Activated naive CD4-positive, alpha-beta T cell treated with anti-CD3 and anti-CD28 coated beads, Interleukin-2, amount 10 ng/mL, durations not matched to agents 7 days and 5 days (primary cell): ENCODE results near the gene PNMA6A.
"Not testable (repeated sequence)": the region's sequence is repeated elsewhere in the genome, so short reads cannot be mapped to it uniquely, and the experiment has no call there.

Source experiments
- CTCF ChIA-PET: fragments of 350-600 bp; sonication (Branson Sonifier 250); formaldehyde crosslinking; loops from one replicate; lab custom pipeline; 2021; ENCODE audit warnings: antibody characterized with exemption; lab: Charles Lee
- DNase-seq: peaks from one replicate; pipeline ENCODE4 v3.0.0-alpha.2; 2020
- H3K27ac Mint-ChIP-seq: one replicate; pipeline ENCODE4 v1.8.0; 2021; ENCODE audit warnings: mild to moderate bottlenecking, moderate library complexity, mixed read lengths
- H3K27me3 Mint-ChIP-seq: one replicate; pipeline ENCODE4 v1.8.0; 2021; ENCODE audit warnings: mild to moderate bottlenecking, mixed read lengths
- H3K36me3 Mint-ChIP-seq: one replicate; pipeline ENCODE4 v1.8.0; 2021; ENCODE audit warnings: mixed read lengths
- H3K4me1 Mint-ChIP-seq: one replicate; pipeline ENCODE4 v1.8.0; 2021; ENCODE audit warnings: mixed read lengths
- H3K4me3 Mint-ChIP-seq: one replicate; pipeline ENCODE4 v1.8.0; 2021; ENCODE audit warnings: mild to moderate bottlenecking, moderate library complexity, mixed read lengths
- H3K9me3 Mint-ChIP-seq: one replicate; pipeline ENCODE4 v1.8.0; 2021; ENCODE audit warnings: mixed read lengths

Gene PNMA6A

GRCh38 chrX:153061732-153062131 is 10.5 kb upstream of the PNMA6A start:
- CTCF ChIA-PET, result no interaction called here
- Mint-ChIP-seq H3K4me3 (no peak overlapping the region), H3K27ac (no peak overlapping the region), H3K9me3 (no peaks in the 10 kb centered on the region), H3K36me3 (no peaks in the 10 kb centered on the region), H3K27me3 (peaks cover 4% of the 10 kb centered on the region), H3K4me1 (no peaks in the 10 kb centered on the region)
- DNase-seq, result no peak

GRCh38 chrX:153063315-153063714 is 8.9 kb upstream of the PNMA6A start:
- no peaks in the 10 kb centered on the region for H3K4me1 Mint-ChIP-seq
- no peaks in the 10 kb centered on the region for H3K36me3 Mint-ChIP-seq
- H3K27me3 Mint-ChIP-seq, result no peaks in the 10 kb centered on the region
- DNase-seq, result no peak
- no peaks in the 10 kb centered on the region for H3K9me3 Mint-ChIP-seq
- no peak overlapping the region for H3K4me3 Mint-ChIP-seq
- no peak overlapping the region for H3K27ac Mint-ChIP-seq
- CTCF ChIA-PET, result no interaction called here

GRCh38 chrX:153064061-153064460 is 8.2 kb upstream of the PNMA6A start:
- DNase-seq, result no peak
- Mint-ChIP-seq H3K9me3 (no peaks in the 10 kb centered on the region), H3K27me3 (no peaks in the 10 kb centered on the region), H3K27ac (no peak overlapping the region), H3K36me3 (no peaks in the 10 kb centered on the region), H3K4me3 (no peak overlapping the region), H3K4me1 (no peaks in the 10 kb centered on the region)
- CTCF ChIA-PET, result no interaction called here

GRCh38 chrX:153065389-153065788 is 6.9 kb upstream of the PNMA6A start:
- Mint-ChIP-seq H3K27me3 (no peaks in the 10 kb centered on the region), H3K4me3 (no peak overlapping the region), H3K36me3 (no peaks in the 10 kb centered on the region), H3K9me3 (no peaks in the 10 kb centered on the region), H3K4me1 (no peaks in the 10 kb centered on the region), H3K27ac (no peak overlapping the region)
- CTCF ChIA-PET, result no interaction called here
- no peak for DNase-seq

GRCh38 chrX:153066402-153066801 is 5.9 kb upstream of the PNMA6A start:
- H3K4me1 Mint-ChIP-seq, H3K36me3 Mint-ChIP-seq, H3K9me3 Mint-ChIP-seq, H3K27ac Mint-ChIP-seq, DNase-seq, H3K4me3 Mint-ChIP-seq, CTCF ChIA-PET, H3K27me3 Mint-ChIP-seq: not testable (repeated sequence)

GRCh38 chrX:153073331-153073730 is 1.1 kb downstream of the PNMA6A start:
- H3K9me3 Mint-ChIP-seq, H3K4me1 Mint-ChIP-seq, H3K27ac Mint-ChIP-seq, H3K36me3 Mint-ChIP-seq, H3K27me3 Mint-ChIP-seq, CTCF ChIA-PET, H3K4me3 Mint-ChIP-seq, DNase-seq: not testable (repeated sequence)

- Mint-ChIP-seq H3K36me3 (no peaks in the 10 kb centered on the region), H3K4me3 (no peak overlapping the region), H3K4me1 (no peaks in the 10 kb centered on the region), H3K27ac (no peak overlapping the region), H3K27me3 (peaks cover 4% of the 10 kb centered on the region), H3K9me3 (no peaks in the 10 kb centered on the region)
- CTCF ChIA-PET, result no interaction called here
- no peak for DNase-seq
These were observed 2.1 kb downstream of the PNMA6A start for GRCh38 chrX:153074262-153074899.

GRCh38 chrX:153074935-153075334 is 2.7 kb downstream of the PNMA6A start:
- H3K4me1 Mint-ChIP-seq, result no peaks in the 10 kb centered on the region
- CTCF ChIA-PET, result no interaction called here
- no peak for DNase-seq
- H3K27me3 Mint-ChIP-seq, result peaks cover 4% of the 10 kb centered on the region
- H3K27ac Mint-ChIP-seq, result no peak overlapping the region
- no peak overlapping the region for H3K4me3 Mint-ChIP-seq
- H3K9me3 Mint-ChIP-seq, result no peaks in the 10 kb centered on the region
- no peaks in the 10 kb centered on the region for H3K36me3 Mint-ChIP-seq

- Mint-ChIP-seq H3K36me3 (no peaks in the 10 kb centered on the region), H3K9me3 (no peaks in the 10 kb centered on the region), H3K27ac (no peak overlapping the region), H3K27me3 (peaks cover 4% of the 10 kb centered on the region), H3K4me3 (no peak overlapping the region), H3K4me1 (no peaks in the 10 kb centered on the region)
- CTCF ChIA-PET, result no interaction called here
- DNase-seq, result no peak
These were observed 3.1 kb downstream of the PNMA6A start for GRCh38 chrX:153075366-153075765.

- H3K27me3 Mint-ChIP-seq, DNase-seq, CTCF ChIA-PET, H3K4me3 Mint-ChIP-seq, H3K4me1 Mint-ChIP-seq, H3K9me3 Mint-ChIP-seq, H3K36me3 Mint-ChIP-seq, H3K27ac Mint-ChIP-seq: not testable (repeated sequence)
These were observed 5.3 kb downstream of the PNMA6A start for GRCh38 chrX:153077437-153078135.

GRCh38 chrX:153083238-153083923 is 11.1 kb downstream of the PNMA6A start:
- CTCF ChIA-PET, H3K27ac Mint-ChIP-seq, H3K9me3 Mint-ChIP-seq, H3K4me3 Mint-ChIP-seq, DNase-seq, H3K36me3 Mint-ChIP-seq, H3K4me1 Mint-ChIP-seq, H3K27me3 Mint-ChIP-seq: not testable (repeated sequence)

- CTCF ChIA-PET, result no interaction called here
- no peak overlapping the region for H3K4me3 Mint-ChIP-seq
- peaks cover 13% of the 10 kb centered on the region for H3K4me1 Mint-ChIP-seq
- H3K27ac Mint-ChIP-seq, result no peak overlapping the region
- DNase-seq, result no peak
- H3K36me3 Mint-ChIP-seq, result peaks cover 21% of the 10 kb centered on the region
- H3K9me3 Mint-ChIP-seq, result peaks cover 26% of the 10 kb centered on the region
- no peaks in the 10 kb centered on the region for H3K27me3 Mint-ChIP-seq
These were observed 30.2 kb downstream of the PNMA6A start for GRCh38 chrX:153102418-153102817.

- CTCF ChIA-PET, DNase-seq, H3K27ac Mint-ChIP-seq, H3K27me3 Mint-ChIP-seq, H3K4me3 Mint-ChIP-seq: not testable (repeated sequence)
- peaks cover 21% of the 10 kb centered on the region for H3K36me3 Mint-ChIP-seq
- H3K9me3 Mint-ChIP-seq, result peaks cover 26% of the 10 kb centered on the region
- H3K4me1 Mint-ChIP-seq, result peaks cover 13% of the 10 kb centered on the region
These were observed 32.7 kb downstream of the PNMA6A start for GRCh38 chrX:153104959-153105358.

- H3K4me1 Mint-ChIP-seq, result peaks cover 13% of the 10 kb centered on the region
- H3K4me3 Mint-ChIP-seq, CTCF ChIA-PET, DNase-seq, H3K27me3 Mint-ChIP-seq: not testable (repeated sequence)
- peak overlapping the region; percentile 91 for H3K27ac Mint-ChIP-seq
- peaks cover 23% of the 10 kb centered on the region for H3K9me3 Mint-ChIP-seq
- peaks cover 21% of the 10 kb centered on the region for H3K36me3 Mint-ChIP-seq
These were observed 34.0 kb downstream of the PNMA6A start for GRCh38 chrX:153106092-153106801.
